ENCODE results near the gene ITGB3BP.
"Not testable (repeated sequence)": the region's sequence is repeated elsewhere in the genome, so short reads cannot be mapped to it uniquely, and the experiment has no call there.

ITGB3BP gene

DNA sequence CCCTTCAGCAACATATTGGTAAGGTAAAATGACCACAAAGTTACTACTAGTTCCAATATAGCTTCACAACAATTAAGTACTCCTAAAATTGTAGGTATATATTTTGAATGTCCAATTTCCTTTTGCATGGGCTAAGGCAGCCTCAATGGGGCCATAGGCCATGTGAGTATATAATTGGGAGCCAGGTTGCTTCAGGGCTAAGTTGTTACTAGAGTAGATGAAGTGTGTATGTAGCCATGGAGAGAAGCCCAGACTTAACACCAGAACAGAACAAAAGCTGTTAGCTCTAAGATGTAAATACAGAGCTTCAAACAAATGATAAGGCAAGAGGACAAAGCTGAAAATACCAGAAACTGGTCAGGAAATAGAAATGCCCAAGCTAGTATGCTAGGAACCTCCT is 16.2 kb downstream of the ITGB3BP start:
- no peak for DNase-seq (ENCODE audit: low read depth in 4 of 4, low spot score in 1 of 4)

- DNase-seq (ENCODE audit: low read depth in 4 of 4, low spot score in 1 of 4) = no peak
These were observed 21.8 kb downstream of the ITGB3BP start for GRCh38 chr1:63501256-63501655.

DNA sequence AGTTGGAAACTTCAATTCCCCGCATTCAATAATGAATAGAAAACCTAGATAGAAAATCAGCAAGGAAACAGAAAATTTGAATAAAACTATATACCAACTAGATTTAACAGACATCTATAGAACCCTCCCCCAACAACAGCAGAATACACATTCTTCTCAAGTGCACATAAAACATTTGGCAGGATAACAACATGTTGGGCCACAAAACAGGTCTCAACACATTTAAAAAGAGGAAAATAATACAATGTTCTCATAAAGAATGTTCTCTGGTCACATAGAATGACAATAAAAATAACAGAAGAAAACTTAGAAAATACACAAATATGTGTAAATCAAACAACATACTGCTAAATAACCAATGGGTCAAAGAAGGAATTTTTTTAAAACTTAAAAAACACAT is 24.9 kb downstream of the ITGB3BP start:
- no peak for DNase-seq (ENCODE audit: low read depth in 4 of 4, low spot score in 1 of 4)

GRCh38 chr1:63497577-63497976 is 25.4 kb downstream of the ITGB3BP start:
- no peak for DNase-seq (ENCODE audit: low read depth in 4 of 4, low spot score in 1 of 4)

DNA sequence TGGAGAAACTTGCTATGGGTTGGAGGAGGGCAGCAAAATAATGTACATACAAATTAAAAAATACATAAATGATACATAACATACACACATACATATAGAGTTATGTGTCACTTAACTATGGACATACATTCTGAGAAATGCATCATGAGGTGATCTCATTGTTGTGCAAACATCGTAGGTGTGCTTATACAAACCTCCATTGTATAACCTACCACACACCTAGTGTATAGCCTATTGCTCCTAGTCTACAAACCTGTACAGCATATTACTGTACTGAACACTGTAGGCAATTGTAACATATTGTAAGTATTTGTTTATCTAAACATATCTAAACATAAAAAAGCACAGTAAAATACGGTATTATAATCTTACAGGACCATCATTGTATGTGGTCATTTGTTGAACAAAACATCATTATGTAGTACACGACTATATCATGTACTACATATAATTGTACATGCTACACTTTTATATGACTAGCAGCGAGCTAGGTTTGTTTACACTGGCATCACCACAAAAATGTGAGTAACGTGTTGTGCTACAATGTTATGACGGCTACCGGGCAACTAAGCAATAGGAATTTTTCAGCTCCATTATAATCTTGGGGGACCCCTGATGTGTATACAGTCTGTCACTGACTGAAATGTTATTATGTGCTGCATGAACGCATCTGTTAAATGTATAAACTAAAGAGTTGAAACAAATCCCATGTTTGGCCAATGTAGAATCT is 35.5 kb downstream of the ITGB3BP start:
- DNase-seq (ENCODE audit: low read depth in 4 of 4, low spot score in 1 of 4) = no peak

- DNase-seq (ENCODE audit: low read depth in 4 of 4, low spot score in 1 of 4) = no peak
These were observed 36.4 kb downstream of the ITGB3BP start for GRCh38 chr1:63486629-63487028.

GRCh38 chr1:63480057-63480456 is 43.0 kb downstream of the ITGB3BP start:
- no peak for DNase-seq (ENCODE audit: low read depth in 4 of 4, low spot score in 1 of 4)

GRCh38 chr1:63475761-63476160 is 47.3 kb downstream of the ITGB3BP start:
- DNase-seq (ENCODE audit: low read depth in 4 of 4, low spot score in 1 of 4) = no peak

DNA sequence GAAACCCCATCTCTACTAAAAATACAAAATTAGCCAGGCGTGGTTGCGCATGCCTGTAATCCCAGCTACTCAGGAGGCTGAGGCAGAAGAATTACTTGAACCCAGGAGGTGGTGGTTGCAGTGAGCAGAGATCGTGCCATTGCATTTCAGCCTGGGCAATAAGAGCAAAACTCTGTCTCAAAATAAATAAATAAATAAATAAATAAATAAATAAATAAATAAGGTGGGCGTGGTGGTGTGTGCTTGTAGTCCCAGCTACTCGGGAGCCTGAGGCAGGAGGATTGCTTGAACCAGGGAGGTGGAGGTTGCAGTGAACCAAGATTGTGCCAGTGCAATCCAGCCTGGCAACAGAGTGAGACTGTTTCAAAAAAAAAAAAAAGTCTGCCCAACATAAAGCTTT is 54.3 kb downstream of the ITGB3BP start:
- not testable (repeated sequence) for DNase-seq (ENCODE audit: low read depth in 4 of 4, low spot score in 1 of 4)

DNA sequence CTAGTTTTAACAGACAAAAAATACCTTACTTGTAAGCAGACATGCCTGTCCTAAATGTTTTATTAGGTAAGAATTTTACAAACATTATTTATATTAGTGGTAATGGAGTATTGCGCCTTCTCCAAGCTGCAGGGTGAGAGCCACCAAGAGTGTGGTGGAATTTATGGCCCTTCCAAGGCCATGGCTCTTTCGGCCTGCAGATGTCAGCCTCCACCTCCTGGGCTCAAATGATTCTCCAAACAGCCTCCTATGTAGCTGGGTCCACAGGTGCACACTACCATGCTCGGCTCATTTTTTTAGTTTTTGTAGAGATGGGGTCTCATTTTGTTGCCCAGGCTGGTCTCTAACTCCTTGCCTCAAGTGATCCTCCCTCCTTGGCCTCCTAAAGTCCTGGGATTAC is 56.3 kb downstream of the ITGB3BP start:
- no peak for DNase-seq (ENCODE audit: low read depth in 4 of 4, low spot score in 1 of 4)

DNA sequence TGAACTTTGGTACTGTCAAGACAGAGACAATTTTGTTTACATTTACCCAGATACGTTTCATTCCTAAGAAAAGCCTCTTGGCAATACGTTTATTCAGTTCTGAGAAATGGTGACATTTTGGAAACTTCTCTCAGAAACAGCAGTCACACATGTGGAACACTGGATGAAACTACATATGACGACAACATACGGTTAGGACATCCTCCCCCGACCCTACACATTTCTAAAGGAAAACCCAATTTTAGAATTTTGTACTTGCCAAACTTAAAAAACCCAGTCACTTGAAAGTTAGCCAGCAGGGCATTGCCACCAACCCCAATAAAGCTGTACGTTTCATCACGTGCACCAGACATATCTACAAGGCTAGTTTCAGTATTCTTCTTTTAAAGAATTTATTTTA is 56.8 kb downstream of the ITGB3BP start:
- no peak for DNase-seq (ENCODE audit: low read depth in 4 of 4, low spot score in 1 of 4)

DNA sequence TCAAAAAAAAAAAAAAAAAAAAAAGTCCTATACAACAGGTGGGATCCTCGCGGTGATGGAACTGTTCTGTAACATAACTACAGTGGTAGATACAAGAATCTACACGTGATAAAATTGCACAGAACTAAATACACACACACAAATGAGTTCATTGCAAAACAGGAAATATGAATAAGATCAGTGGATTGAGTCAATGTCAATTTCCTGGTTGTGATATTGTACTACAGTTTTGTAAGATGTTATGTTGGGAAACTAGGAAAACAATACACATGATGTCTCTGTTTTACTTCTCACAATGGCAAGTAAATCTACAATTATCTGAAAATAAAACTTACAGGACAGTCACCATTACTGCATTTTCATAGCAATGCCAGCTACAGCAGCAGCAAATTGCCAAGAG is 59.8 kb downstream of the ITGB3BP start:
- DNase-seq (ENCODE audit: low read depth in 4 of 4, low spot score in 1 of 4) = no peak

- DNase-seq (ENCODE audit: low read depth in 4 of 4, low spot score in 1 of 4) = no peak
These were observed 61.3 kb downstream of the ITGB3BP start for GRCh38 chr1:63461661-63462230.

DNA sequence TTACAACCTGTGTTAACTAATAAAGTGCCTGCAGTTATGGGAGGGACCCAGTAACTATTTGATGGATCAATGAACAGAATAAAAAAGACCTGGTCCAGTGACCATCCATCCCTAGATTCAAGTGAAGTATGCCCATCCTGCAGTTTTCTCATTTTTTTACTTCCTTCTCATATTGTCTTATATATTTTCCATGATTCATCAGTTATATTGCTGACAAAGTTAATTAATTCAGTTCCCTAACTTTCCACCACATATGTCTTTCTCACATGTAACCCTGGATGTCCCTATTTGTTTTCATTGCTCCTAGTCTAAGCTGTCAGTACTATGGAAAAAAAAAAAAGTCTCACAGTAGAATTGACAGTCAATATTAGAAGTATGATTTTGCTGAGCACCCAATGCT is 64.3 kb downstream of the ITGB3BP start:
- DNase-seq (ENCODE audit: low read depth in 4 of 4, low spot score in 1 of 4) = no peak

DNA sequence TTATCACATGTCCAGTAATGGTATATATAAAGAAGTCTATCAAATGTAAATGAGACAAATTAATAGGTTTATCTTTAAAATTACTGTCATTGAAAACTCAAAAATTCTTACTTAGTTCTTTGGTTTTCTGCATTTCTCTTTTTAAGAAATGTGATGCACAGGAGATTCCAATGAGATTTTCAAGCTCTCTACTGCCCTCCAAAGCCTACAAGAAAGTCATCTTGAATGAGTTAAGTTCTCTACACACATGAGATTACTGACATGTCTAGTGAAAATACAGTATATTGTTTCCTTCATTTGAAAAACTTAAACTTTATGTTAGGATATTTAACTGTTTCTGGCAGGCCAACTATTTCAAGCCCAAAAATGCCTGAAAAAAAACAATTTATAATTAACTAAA is 68.8 kb downstream of the ITGB3BP start:
- DNase-seq (ENCODE audit: low read depth in 4 of 4, low spot score in 1 of 4) = no peak

DNA sequence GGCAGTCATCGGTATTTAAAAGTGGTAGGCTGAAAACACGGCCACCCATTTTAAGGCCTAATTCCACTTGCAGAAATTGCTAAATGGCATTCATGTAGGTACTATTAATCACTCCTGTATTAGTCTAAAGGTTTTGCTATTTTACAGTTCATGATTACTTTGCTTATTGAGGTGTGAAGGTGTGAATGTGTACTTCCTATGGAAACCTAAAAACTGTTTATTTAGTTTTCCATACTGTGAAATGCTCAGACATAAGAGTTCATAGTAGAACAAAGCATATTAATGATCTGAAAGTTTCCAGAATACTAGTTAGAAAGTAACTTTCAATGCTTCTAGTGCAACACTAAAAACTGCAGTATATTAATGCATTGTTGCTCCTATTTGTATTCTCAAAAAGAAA is 69.8 kb downstream of the ITGB3BP start:
- no peak for DNase-seq (ENCODE audit: low read depth in 4 of 4, low spot score in 1 of 4)

GRCh38 chr1:63450416-63450815 is 72.6 kb downstream of the ITGB3BP start:
- DNase-seq (ENCODE audit: low read depth in 4 of 4, low spot score in 1 of 4) = no peak

DNA sequence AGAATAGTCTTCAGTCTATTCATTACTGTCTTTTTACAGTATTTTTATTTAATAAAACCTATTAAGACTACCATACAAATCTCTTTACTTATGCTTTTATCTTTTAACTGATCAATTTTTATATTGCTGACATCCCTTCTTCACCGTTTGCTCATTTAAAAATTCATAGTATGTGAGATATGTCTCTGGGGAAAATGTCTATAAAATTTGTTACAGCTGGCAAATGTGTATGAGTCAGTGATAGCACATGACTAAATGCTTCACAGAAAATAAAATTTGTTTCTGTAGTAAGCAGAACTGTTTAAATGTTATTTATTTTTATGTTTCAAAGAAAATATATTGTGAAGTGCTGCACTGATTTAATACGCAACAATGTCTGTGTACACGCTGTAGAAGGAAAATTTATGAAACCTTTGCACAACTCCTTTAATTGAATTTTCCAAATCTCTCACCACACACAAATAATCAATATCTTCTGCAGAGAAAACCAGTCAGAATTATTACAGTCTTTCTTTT is 74.2 kb downstream of the ITGB3BP start:
- no peak for DNase-seq (ENCODE audit: low read depth in 4 of 4, low spot score in 1 of 4)

- DNase-seq (ENCODE audit: low read depth in 4 of 4, low spot score in 1 of 4) = no peak
These were observed 80.9 kb downstream of the ITGB3BP start for GRCh38 chr1:63442141-63442475.

- DNase-seq (ENCODE audit: low read depth in 4 of 4, low spot score in 1 of 4) = no peak
These were observed 87.9 kb downstream of the ITGB3BP start for GRCh38 chr1:63435161-63435560.

DNA sequence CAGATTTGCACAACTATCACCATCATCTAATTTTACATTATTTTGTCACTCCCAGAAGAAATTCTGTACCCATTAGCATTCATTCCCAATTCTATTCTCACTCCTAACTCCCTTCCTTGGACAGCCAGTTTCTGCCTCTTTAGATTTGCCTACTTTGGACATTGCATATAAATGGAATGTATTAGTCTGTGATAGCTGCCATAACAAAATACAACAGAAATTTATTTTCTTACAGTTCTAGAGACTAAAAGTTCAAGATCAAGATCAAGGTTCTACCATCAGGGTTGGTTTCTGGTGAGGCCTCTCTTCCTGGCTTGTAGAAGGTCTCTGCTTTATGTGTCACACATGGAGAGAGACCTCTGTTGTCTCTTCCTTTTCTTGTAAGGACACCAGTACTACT is 93.7 kb downstream of the ITGB3BP start:
- no peak for DNase-seq (ENCODE audit: low read depth in 4 of 4, low spot score in 1 of 4)

- DNase-seq (ENCODE audit: low read depth in 4 of 4, low spot score in 1 of 4) = no peak
These were observed 94.2 kb downstream of the ITGB3BP start for GRCh38 chr1:63428815-63429214.

- no peak for DNase-seq (ENCODE audit: low read depth in 4 of 4, low spot score in 1 of 4)
These were observed 99.4 kb downstream of the ITGB3BP start for GRCh38 chr1:63423649-63424048.
